NCI-H524 (cell line): ENCODE data around the gene RHBDD1.

ENCODE experiments used
- DNase-seq, 2 experiments: peaks; one replicate each; lab custom pipeline; 2025; lab: John Stamatoyannopoulos, UW

RHBDD1 gene

DNA sequence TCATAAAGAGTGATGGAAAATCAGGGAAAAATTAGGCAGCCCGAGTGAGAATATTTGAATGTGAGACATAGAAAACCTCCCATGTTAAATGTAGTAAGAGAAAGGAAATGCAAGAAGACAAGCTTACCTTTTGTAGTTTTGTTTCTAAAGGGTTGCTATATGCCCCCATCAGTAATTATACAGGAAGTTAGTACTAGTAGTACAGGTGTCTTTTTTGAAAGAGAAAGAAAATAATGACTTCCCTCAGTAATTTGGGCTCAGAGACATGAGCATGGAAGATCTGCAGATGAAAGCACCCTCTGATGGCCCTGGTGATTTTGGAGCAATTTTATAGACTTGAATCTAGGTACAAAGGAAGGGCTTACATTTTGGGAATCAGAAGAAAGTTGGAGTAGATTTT is 80.8 kb downstream of the RHBDD1 start:
- DNase-seq: no peak

DNA sequence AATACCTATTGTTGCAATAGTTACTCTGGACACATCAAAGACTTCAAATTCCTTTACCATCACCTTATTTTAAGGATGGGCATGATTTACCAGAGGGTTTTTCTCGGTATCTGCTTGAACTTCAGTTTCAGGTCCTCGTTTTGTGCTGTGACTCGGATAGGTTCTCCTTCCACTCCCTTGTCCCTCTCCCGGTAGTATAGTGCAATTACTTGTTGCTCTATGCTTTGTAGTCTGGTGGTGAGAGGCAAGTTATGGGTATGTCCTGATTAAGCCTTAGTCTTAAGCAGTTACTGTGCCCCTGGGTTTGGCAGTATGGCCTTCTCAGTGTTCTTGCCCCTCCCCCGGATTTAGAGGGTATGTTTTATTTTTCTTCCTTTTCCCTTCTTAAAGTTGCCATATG is 96.6 kb downstream of the RHBDD1 start:
- no peak for DNase-seq

DNA sequence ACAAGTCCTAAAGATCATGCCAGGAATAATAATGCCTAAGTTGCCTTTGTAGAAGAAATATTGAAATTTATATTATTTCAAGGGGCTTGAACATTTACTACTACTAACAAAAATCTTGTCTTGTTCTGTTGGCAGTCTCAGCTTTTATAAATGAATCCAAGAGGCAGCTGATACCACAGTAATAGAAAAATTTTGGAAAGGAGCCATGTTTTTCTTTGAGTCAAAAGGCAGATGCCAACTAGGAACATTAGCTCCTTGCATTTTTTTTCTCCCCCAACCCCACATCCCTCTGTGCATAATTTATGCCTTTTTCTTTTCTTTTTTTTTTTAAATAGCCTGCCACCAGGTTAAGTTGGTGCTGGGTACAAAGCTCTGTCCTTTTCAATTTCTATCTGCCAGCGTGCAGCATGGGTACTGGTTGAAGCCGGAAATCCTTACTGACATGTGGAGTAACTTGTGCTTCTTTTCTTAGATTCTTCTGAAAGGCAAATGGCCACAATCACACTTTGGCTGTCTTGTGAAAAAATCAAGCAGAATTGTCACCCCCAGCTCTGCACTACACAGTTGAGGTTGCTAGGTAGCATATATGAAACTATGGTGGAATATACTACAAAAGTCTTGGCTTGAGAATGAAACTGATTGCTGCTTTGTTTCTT is 98.8 kb downstream of the RHBDD1 start:
- no peak for DNase-seq

DNA sequence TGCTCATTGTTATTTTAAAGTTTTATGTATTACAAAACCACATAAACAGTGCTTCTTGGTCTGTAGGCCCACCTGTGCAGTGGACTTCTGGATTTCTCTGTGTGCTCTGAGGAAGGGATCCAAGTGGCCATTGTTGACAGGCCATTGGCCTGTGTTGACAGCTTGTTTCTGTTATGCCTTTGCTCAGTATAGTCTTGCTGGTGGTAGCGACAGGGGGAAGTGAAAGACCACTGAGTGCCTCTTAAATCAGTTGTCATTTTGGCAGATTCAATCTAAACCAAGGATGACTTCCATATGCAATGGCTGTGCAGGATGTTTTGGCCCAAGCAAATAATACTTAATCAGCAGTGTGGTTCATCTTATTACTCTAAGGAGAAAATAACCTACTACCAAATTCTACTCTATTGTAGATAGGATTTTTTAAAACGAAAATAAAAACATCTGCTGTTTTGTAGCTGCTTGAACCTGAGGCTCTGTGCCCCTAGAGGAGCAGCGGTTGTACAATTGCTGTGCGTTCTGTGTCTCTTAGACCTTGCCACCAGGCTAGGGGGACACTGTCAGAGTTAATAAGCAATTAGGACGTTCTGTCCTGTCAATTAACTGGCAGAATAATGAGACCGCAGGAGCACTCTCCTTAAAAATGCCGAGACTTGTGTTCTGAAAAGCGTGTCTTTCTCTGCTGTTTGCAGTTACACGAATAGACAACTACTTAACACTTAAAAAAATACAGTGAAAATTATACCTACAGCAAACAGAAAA is 108.2 kb downstream of the RHBDD1 start:
- DNase-seq: no peak

DNA sequence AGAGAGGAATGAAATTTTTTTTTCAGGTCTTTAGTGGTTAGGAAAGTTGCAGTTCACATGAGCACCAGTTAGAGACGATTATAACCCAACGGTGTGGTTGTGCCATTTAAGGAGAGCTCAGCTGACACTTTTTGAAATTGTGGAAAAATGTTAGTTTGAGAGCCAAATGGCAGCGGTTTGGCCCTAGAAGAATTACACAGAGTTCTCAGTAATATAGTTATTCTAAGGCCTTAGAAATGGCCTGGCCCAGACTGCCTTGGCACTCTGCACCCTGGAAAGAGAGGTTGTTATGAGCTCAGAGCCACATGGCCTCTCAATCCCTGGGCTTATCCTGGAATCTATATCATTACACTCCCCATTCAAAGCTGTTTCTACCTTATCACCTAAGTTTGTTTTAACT is 117.4 kb downstream of the RHBDD1 start:
- DNase-seq: no peak

DNA sequence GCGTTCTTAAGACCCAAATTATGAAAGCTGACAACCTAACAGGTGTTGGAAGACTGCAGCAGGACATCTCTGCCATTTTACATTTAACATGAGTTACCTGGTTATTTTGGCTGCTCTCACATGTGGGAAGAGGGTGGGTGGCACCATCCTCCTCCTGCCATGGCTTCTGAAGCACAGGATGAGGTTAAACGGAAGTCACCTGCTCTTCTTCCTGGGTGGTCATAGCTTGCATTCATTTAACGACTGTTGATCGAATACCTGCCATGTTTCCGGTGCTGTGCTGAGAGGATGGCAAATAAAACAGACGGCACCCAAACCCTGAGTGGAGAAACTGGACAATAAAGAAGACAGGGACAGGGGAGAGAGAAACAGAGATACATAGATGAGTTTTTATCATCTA is 118.0 kb downstream of the RHBDD1 start:
- DNase-seq: no peak

DNA sequence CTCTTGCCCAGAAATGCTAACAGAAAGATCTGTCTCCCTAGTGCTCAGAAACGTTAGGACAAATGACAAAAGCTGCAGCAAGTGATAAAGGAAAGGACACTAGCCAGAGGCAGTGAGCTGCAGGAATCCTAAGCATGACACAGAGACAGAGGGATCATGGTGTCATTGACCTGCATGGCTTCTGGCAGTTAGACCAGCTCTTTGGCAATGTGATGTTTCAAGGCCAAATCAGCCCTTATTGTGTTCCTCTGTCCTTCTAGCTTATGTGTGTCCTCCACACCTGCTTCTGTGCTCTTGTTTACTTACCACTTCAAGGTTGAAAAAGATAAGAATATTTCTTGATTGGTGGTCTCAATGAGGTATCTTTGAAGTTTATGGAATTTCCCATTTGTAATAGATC is 120.8 kb downstream of the RHBDD1 start:
- no peak for DNase-seq

DNA sequence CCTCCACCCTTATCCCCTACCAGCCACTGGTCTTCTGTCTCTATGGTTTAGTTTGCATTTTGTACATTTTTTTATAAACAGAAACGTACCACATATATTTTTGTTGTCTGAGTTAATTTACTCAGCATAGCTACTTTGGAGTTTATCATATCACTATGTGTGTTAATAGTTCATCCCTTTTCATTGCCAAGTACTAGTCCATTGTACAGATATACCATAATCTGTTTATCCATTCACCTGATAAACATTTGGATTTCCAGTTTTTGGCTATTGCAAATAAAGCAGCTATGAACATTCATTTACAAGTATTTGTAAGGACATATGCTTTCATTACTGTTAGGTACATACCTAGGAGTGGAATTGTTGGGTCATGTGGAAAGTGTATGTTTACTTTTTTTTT is 123.6 kb downstream of the RHBDD1 start:
- no peak for DNase-seq

DNA sequence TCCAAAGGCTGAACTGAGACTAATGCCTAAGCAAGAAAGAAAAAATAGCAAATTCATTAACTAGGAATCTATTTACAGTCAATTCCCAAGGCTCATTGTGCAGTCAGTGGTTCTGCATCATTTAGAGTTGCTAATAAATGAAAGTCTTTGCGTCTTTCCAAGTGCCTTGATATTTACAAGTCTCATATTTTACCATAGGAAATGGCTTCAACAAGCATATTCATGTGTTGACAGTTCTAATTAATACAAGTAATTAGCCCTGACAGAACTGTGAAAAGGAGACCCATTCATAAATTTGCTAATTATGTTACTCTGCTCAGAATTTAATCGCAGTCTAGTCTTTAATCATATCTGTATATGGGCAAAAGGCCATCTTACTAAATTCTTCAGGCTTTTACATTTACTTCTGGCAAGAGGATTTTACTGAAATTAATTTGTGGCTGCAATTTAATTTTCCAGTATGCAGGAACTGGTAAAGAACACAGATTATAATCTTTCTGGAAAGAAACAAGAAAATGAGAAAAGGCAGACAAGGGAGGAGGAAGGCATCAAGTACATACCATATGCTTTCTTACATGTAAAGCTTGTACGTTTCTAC is 126.4 kb downstream of the RHBDD1 start:
- no peak for DNase-seq

DNA sequence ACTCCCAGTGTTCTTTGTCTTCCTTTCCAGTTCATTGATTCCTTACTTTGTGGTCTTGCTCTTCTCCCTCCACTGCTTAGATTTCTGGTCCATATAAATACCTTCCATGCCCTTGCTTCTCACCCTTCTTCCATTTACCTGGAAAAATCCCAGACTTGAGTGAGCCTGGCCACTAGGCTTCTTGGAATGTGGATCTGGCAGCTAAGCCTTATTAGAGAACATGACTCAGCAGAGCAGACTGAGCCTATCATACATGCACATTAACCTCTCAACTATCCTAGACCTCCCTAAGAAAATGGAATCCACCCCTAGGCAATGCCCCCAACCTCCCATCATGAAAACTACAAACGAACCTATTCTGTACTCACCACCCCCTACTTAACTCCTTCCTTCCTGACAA is 127.7 kb downstream of the RHBDD1 start:
- DNase-seq: no peak

DNA sequence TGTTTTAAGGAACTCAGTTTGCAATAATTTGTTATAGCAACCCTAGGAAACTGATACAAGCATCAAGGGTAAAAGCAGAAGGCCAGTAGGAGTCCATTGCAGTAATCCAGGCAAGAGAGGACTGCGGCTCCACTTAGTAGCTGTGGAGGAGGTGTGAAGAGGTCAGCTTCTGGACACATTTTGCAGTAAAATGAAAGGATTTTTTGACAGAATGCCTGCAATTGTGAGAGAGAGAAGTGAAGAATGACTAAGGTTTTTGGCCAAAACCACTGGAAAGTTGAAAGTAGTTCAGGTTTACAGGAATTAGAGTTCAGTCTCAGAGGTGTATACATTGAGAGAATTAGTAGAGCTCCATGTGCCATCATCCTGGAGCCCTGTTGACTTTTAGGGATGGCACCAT is 129.5 kb downstream of the RHBDD1 start:
- DNase-seq: no peak

DNA sequence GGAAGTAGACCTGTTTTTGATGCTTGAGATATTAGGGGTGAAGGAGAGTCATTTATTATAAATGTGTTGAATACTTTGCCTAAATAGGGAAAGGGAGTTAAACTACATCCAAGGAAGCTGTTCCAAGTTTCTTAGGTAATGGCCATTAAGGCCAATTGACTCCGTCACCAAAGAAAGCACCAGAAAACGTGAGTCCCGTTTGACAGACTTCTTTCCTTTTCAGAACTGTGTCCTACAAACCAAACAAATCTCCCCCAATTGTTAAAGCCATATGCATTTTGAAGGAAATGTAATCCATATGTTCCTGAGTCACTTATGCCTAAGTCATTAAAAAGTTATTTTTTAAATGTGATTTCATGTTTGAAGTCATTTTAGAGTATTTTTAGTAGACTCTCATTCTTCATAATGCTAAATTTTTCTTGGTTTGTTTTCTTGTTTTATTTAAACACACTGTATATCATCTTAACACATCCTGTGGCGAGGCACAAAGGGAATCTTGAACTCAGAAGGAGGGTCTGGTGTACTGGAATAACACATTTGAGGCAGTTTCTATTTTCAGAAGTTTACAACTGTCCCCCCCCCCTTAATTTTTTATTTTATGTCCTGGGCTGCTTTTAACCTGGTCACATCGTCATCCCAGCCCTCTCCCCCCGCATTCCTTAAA is 133.7 kb downstream of the RHBDD1 start:
- DNase-seq: no peak

DNA sequence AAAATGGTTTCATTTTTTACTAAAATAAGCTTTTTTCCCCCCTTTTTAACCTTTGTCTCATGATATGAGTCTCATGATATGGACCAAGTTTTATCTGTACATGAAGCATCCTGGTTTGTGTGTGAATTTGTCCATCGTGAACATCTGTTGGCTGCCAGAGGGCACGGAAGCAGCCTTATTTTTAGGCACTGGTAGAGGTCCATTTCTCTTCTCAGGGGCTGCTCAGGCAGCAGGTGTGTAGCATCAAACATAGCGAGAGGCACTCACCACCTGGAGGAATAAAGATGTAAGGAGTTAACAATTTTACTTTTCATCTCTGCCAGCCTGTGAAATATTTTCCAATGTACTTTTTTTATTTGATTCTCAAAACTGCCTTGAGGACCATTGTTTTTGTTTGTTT is 134.5 kb downstream of the RHBDD1 start:
- DNase-seq: no peak

DNA sequence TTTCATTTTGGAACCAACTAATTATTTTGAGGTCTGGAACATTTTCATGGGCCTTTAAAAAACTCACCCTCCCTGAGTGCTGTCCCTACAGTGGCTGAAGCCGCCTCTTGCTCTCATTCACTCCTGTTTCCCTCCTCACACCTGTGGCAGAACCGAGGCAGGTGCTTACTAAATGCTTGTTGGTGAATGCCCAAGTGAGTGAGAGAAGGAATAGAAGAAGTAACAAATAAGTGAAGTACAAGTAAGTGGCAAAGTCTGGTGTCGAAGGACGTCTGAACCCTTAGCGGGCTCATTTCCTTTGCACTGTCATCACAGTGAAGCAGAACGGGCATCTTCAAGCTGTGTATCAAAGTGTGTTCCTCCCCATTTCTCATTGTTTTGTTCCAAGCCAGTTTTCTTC is 135.2 kb downstream of the RHBDD1 start:
- no peak for DNase-seq

DNA sequence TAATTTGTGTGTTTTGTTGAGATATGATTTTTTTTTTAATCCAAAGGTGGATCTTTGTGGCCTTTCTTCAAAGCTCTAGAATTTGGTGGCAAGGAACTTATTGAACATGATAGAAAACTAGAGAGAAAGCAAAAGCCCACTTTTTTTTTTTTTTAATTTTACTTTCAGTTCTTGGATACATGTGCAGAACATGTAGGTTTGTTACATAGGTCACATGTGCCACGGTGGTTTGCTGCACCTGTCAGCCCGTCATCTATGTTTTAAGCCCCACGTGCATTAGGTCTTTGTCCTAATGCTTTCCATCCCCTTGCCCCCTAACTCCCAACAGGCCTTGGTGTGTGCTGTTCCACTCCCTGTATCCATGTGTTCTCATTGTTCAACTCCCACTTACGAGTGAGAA is 135.9 kb downstream of the RHBDD1 start:
- no peak for DNase-seq

DNA sequence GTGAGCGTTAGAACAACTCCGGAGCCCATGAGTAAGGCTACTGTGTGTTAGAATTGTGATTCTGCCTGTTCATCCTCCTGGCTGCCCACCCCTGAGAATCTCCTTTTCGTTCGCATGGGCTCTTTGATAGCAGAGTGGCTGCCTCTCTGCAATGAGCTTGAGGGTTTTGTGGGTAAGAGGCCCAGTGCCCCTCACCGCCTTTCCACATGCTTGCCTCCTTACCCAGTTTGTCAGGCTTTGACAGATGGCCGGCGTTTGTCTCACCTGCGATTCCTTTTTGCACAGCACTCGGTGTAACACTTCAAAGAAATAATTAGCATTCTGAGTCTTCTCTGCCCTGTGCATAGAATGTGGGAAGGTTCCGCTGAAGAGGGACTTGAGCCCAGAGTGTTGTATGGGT is 138.0 kb downstream of the RHBDD1 start:
- DNase-seq: peak in 1 of 2 experiments; percentile 51

DNA sequence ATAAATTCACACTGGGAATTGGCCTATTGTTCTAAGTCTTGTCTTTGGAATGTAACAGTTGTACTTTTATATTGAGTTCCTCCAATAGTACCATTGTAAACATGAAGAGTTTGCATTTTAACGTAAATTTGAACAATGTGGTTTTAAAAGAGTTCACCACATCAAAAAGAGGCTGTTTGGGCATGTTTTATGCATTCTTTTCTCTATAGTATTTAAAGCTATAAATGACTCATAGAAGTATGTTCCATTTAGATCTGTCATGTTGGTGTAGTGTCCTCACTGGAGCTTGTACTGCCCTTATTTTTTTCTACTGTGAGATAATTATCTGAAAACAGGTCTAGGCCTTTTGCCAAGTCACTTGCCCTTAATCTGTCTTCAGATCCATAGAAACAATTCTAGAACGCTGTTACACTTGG is 141.9 kb downstream of the RHBDD1 start:
- DNase-seq: no peak

DNA sequence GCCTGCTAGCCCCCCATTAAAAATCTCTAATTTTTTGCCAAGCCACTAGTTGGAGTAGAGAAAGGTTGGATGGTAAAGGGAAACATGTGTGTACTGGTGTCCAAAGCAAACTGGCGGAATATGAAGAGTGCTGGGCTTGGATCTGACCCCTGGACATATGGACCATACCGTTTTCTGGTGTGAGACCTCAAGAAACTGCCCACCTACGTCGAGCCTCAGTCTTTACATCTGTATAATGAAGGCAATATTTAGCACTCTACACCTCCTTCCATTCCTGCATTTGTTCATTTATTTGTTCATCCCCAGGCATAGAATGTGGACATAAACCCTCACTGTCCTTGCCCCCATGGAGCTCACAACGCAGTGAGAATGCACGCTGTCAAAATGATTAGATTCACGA is 142.4 kb downstream of the RHBDD1 start:
- no peak for DNase-seq

DNA sequence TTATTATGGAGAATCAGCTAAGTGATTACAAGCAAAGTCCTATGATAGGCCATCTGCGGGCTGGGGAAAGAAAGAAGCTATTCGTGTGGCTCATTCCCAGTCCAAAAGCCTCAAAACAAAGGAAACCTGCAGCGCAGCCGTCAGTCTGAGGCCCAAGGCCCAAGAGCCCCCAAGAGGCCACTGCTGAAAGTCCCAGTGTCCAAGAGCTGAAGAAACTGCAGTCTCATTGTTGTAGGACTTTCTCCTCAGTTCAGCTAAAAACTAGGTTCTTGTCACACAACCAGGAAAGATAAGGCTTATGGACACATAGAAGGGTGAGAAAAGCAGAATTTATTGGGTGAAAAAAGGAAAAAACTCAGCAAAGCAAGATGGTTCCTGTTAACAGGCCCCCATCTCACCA is 143.2 kb downstream of the RHBDD1 start:
- no peak for DNase-seq

DNA sequence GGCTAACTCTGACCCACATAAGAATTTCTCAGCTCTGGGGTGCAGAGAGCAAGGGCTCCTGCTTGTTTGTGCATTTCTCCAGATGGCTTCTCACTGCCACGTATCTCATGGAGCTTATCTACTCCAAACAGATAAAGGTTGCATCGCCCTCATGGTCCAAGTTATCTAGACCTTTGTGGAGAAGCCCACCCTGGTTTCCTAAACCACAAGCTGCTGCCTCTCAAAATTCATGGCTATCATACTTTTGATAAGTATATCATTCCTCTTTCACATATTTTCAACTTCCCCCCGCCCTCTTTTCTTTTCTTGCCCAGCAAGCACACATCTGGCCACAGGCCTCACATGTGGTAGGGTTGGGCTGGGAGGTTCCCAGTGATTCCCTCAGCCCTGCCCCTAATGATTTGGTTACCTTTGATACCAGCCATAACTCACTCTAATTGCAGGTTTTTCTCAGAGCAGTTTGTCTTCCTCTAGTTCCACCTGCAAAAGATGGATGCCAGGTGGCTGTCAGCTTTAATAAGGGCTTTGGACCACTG is 146.0 kb downstream of the RHBDD1 start:
- no peak for DNase-seq

DNA sequence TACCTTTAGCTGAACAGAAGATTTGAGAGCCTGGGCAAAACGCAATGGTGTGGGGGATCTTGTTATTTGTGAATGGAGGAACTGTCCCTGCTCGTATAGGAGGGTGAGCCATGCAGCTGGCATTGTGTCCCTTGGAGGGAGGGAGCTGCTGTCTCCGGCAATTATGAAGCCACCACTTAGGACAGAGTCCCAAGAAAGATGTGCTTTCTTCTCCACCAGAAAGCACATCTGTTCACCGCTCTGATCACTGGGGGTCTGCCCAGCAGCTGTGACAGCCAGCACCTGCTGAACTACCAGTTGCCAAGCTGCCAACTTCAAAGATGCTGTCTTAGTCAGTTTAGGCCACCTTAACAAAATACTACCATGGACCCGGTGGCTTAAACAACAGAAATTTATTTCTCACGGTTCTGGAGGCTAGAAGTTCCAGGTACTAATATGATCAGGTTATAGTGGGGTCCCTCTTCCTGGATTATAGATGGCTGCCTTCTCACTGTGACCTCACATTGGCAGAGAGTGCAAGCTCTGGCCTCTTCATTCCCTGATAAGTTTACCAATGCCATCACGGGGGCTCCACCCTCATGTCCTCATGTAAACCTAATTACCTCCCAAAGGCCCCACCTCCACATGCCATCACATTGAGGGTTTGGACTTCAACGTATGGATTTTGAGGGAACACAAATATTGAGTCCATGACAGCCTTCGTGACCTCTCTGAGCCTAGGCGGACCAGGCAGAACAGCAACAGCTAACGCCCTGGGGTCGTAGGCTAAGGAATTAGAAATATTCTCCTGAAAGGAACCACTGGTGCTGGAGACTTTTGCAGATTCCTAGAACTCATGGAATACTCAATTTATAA is 148.3 kb downstream of the RHBDD1 start:
- DNase-seq: peak in 1 of 2 experiments; percentile 7
